Panc1 (cell line): ENCODE measurements around the gene ABCA7. TPM values are rescaled to one million over a fixed set of nuclear protein-coding genes. Genes with fewer than 3 reads are reported as not detected.

ENCODE experiments used
- ATAC-seq: fragments of 200-7000 bp; cut with Tn5 transposase; 2 replicates; pipeline ENCODE4 v1.9.1; 2020; ENCODE audit warnings: mild to moderate bottlenecking, moderate library complexity
- BruUV-seq: library from RNA; stranded (reverse); fragments of 400-500 nt; replicated peaks from 2 replicates; lab custom pipeline; 2021; lab: Mats Ljungman, UMichigan
- CTCF ChIA-PET: fragments of 300-600 bp; sonication (Branson Sonifier 250); formaldehyde crosslinking; loops from one replicate; lab custom pipeline; 2022; ENCODE audit warnings: antibody characterized with exemption; lab: Charles Lee
- POLR2A ChIA-PET: fragments of 300-600 bp; sonication (Branson Sonifier 250); formaldehyde crosslinking; loops from one replicate; lab custom pipeline; 2022; ENCODE audit warnings: antibody characterized with exemption; lab: Charles Lee
- DNase-seq: peaks from one replicate; pipeline ENCODE4 v3.0.0-alpha.2; 2010; ENCODE audit warnings: low read depth, low spot score
- H3K27ac ChIP-seq: 2 replicates; pipeline ENCODE4 v1.5.1; 2011; ENCODE audit warnings: mild to moderate bottlenecking, low read length, inconsistent platforms
- H3K27me3 ChIP-seq: fragments of 200-500 bp; sonication (Bioruptor generic); 2 replicates; pipeline ENCODE4 v1.6.0; 2014; ENCODE audit warnings: low read length, inconsistent platforms; ENCODE audit not compliant: control insufficient read depth, insufficient read depth
- H3K36me3 ChIP-seq: fragments of 200-500 bp; sonication (Bioruptor generic); 2 replicates; pipeline ENCODE4 v1.5.1; 2014; ENCODE audit warnings: inconsistent platforms, mild to moderate bottlenecking, low read length, moderate library complexity; ENCODE audit not compliant: control insufficient read depth, insufficient read depth
- H3K4me1 ChIP-seq: 2 replicates; pipeline ENCODE4 v1.5.1; 2011; ENCODE audit warnings: inconsistent platforms, mild to moderate bottlenecking, low read length, moderate library complexity; ENCODE audit not compliant: control insufficient read depth, insufficient read depth
- H3K4me3 ChIP-seq, 2 experiments: 2 replicates each; pipeline ENCODE4 v1.5.1; 2011 to 2012; ENCODE audit warnings: low read depth in 2 of 2, low read length in 2 of 2, mild to moderate bottlenecking in 2 of 2, inconsistent platforms in 1 of 2, moderate library complexity in 1 of 2
- H3K9me3 ChIP-seq: fragments of 200-500 bp; sonication (Bioruptor generic); 2 replicates; pipeline ENCODE4 v1.5.1; 2014; ENCODE audit warnings: low read depth, mild to moderate bottlenecking, inconsistent platforms, low read length, moderate library complexity; ENCODE audit not compliant: control insufficient read depth, insufficient read depth
- CTCF ChIP-seq: fragments of 450-650 bp; IDR thresholded peaks from 2 replicates; pipeline ENCODE4 v1.5.1; 2017; ENCODE audit warnings: mild to moderate bottlenecking
- POLR2AphosphoS5 ChIP-seq: IDR thresholded peaks from 2 replicates; pipeline ENCODE4 v1.6.1; 2012; ENCODE audit warnings: mild to moderate bottlenecking, low read depth, low read length, moderate library complexity
- REST ChIP-seq, 2 experiments: IDR thresholded peaks; 2 replicates each; pipeline ENCODE4 v1.6.1; 2011 to 2012; ENCODE audit warnings: low read depth in 2 of 2, control low read depth in 1 of 2, low read length in 1 of 2, mild to moderate bottlenecking in 1 of 2, moderate library complexity in 1 of 2; ENCODE audit not compliant: insufficient read depth in 1 of 2
- SIN3A ChIP-seq: IDR thresholded peaks from 2 replicates; pipeline ENCODE4 v1.6.1; 2012; ENCODE audit warnings: low read depth, mild to moderate bottlenecking, low read length, moderate library complexity, borderline replicate concordance; ENCODE audit not compliant: insufficient read depth
- TCF7L2 ChIP-seq: IDR thresholded peaks from 2 replicates; pipeline ENCODE4 v1.6.1; 2011; ENCODE audit warnings: mild to moderate bottlenecking, low read depth, low read length, inconsistent platforms
- in situ Hi-C: cut with HindIII; loops from 2 replicates; pipeline ENCODE4 v1.10.0; 2016; ENCODE audit warnings: low sequenced_read_pairs, low pct_unique_long_range_greater_than_20kb
- intact Hi-C: fragments of 100-400 bp; cut with micrococcal nuclease; formaldehyde crosslinking; loops from one replicate; pipeline ENCODE4 v1.10.0; 2022; ENCODE audit not compliant: unreplicated experiment
- total RNA-seq: library from RNA; stranded (reverse); gene quantifications from one replicate; pipeline ENCODE4 v1.2.1, GENCODE V29; 2021; ENCODE audit not compliant: unreplicated experiment

Gene ABCA7
- total RNA-seq, 1 experiment from 2014 or later = 47.5 TPM

GRCh38 chr19:1063909-1064660 lies 24.2 kb downstream of the ABCA7 start:
- Histone ChIP-seq H3K27me3 (no peaks in the 10 kb centered on the region), H3K9me3 (no peaks in the 10 kb centered on the region), H3K4me1 (peaks cover 17% of the 10 kb centered on the region), H3K36me3 (no peaks in the 10 kb centered on the region; the same call in 1 of the 2 replicates), H3K27ac (no peak overlapping the region), H3K4me3 (no peak overlapping the region)
- intact Hi-C loops = no loop called here
- POLR2A ChIA-PET = no interaction called here
- no TSS peak for BruUV-seq
- in situ Hi-C loops = no loop called here
- DNase-seq (no peak), ATAC-seq (peak; percentile 12; the same call in 1 of the 2 replicates)
- CTCF ChIA-PET = interaction anchor here (0.5 to 0.6 kb wide), 2 partner anchors 65 to 178 kb away, joined by 4 to 7 read pairs; partner anchors contain the start of gene ATP5F1D
- TF ChIP-seq CTCF (no peak), SIN3A (no peak), POLR2AphosphoS5 (no peak; the same call in 1 of the 2 replicates), REST (IDR thresholded peaks at IDR 0.05; ENCODE audit: insufficient read depth in 1 of 2, low read depth in 2 of 2, low read length in 1 of 2) (no peak), TCF7L2 (no peak)

- TF ChIP-seq REST (IDR thresholded peaks at IDR 0.05; ENCODE audit: insufficient read depth in 1 of 2, low read depth in 2 of 2, low read length in 1 of 2) (no peak), SIN3A (no peak), POLR2AphosphoS5 (no peak), CTCF (peak; percentile 88), TCF7L2 (no peak)
- ChIA-PET CTCF (interaction anchor here (0.6 kb wide), 1 partner anchor 17 kb away, joined by 7 read pairs; no protein-coding TSS in a partner anchor), POLR2A (interaction anchor here (0.6 kb wide), 1 partner anchor 12 kb away, joined by 5 read pairs; no protein-coding TSS in a partner anchor)
- DNase-seq (no peak), ATAC-seq (peak; percentile 82)
- Histone ChIP-seq H3K27ac (peak overlapping the region; percentile 66), H3K4me1 (peaks cover 17% of the 10 kb centered on the region), H3K27me3 (no peaks in the 10 kb centered on the region), H3K4me3 (peak overlapping the region in 1 of 2 experiments; percentile 16; a peak in 1 of 4 replicates), H3K36me3 (no peaks in the 10 kb centered on the region; the same call in 1 of the 2 replicates), H3K9me3 (no peaks in the 10 kb centered on the region)
- intact Hi-C loops (no loop called here), in situ Hi-C loops (no loop called here)
- BruUV-seq = no TSS peak
Observed at GRCh38 chr19:1064661-1065605, 25.0 kb downstream of the ABCA7 start.
